ENCODE measurements around the gene CAND2. TPM values are rescaled to one million over a fixed set of nuclear protein-coding genes. Genes with fewer than 3 reads are reported as not detected.

CAND2 gene
- total and polyA plus RNA-seq, 2 of the 8 experiments (the other 6 are each of a cell fraction or from before 2014, with no cell fraction given) = 8.7 TPM

- H2BK12ac ChIP-seq (ENCODE audit: low read depth, low read length) = no peak overlapping the region
- H3K14ac ChIP-seq (ENCODE audit: insufficient read length) = no peak overlapping the region
- H4K5ac ChIP-seq (ENCODE audit: insufficient read length, low read depth, low read length) = no peak overlapping the region
- 80% methylated on average over 13 of the region's 13 CpGs; no CpG with 5 or more reads in 1 of the 2 experiments for WGBS, 2 experiments (ENCODE audit: extremely low coverage in 1 of 2, insufficient coverage in 1 of 2, insufficient read length in 1 of 2, insufficient replicate concordance in 2 of 2, low coverage in 1 of 2, low lambda C conversion rate in 2 of 2, missing lambda C conversion rate in 1 of 2)
- POLR2A ChIA-PET (ENCODE audit: partially characterized antibody) = interaction anchor here (0.7 to 28.5 kb wide), 32 partner anchors 1 to 290 kb away, joined by 3 to 661 read pairs (median 4); partner anchors contain the start of genes CAND2, RPL32 and TMEM40
- H4K20me1 ChIP-seq (replicated peaks in 1 of 2; ENCODE audit: control insufficient read depth in 1 of 2, insufficient read depth in 2 of 2, low read length in 2 of 2) = peaks cover 18 to 34% of the 10 kb centered on the region in 2 experiments
- H3K79me1 ChIP-seq (ENCODE audit: low read depth, low read length) = peaks cover 9% of the 10 kb centered on the region
- H3K56ac ChIP-seq (replicated peaks; ENCODE audit: insufficient read length, low read depth, low read length) = no peak overlapping the region
- no peak overlapping the region for H2AFZ ChIP-seq (ENCODE audit: low read length)
- H2BK20ac ChIP-seq (ENCODE audit: low read length) = no peak overlapping the region
- H3K23me2 ChIP-seq (ENCODE audit: low read depth, low read length) = no peaks in the 10 kb centered on the region; the same call in 1 of the 2 replicates
- no peak overlapping the region for H3K4me3 ChIP-seq (ENCODE audit: extremely low read depth in 1 of 4, insufficient read depth in 2 of 4, low read depth in 3 of 4, low read length in 4 of 4)
- no peak overlapping the region for H3K23ac ChIP-seq (ENCODE audit: insufficient read length)
- H3K9ac ChIP-seq (replicated peaks in 1 of 4; ENCODE audit: extremely low read depth in 1 of 4, low read depth in 3 of 4, low read length in 3 of 4) = peak overlapping the region in 2 of 4 experiments; percentile 17 to 20; a peak in 1 of 7 replicates
- CTCF ChIA-PET (ENCODE audit: partially characterized antibody) = interaction anchor here (0.8 to 6.5 kb wide), 12 partner anchors 8 to 75 kb away, joined by 3 to 83 read pairs (median 5); partner anchors contain the start of gene RPL32
- H2BK15ac ChIP-seq (ENCODE audit: low read length) = no peak overlapping the region
- H3K79me2 ChIP-seq (ENCODE audit: control insufficient read depth in 1 of 2, insufficient read depth in 2 of 2, low read length in 2 of 2) = peaks cover 1 to 29% of the 10 kb centered on the region in 2 experiments
- H2BK120ac ChIP-seq (replicated peaks; ENCODE audit: low read depth, low read length) = no peak overlapping the region
- H2AK5ac ChIP-seq (ENCODE audit: low read depth, low read length) = no peak overlapping the region
- H2BK5ac ChIP-seq (ENCODE audit: low read depth, low read length) = peak overlapping the region; percentile 44; the same call in 1 of the 2 replicates
- no peak overlapping the region for H3K4ac ChIP-seq (replicated peaks; ENCODE audit: insufficient read length, low read depth, low read length)
- H4K91ac ChIP-seq (replicated peaks; ENCODE audit: insufficient read length, low read length) = no peak overlapping the region
- no peaks in the 10 kb centered on the region for H3K27me3 ChIP-seq (replicated peaks in 1 of 4; ENCODE audit: control insufficient read depth in 3 of 4, extremely low read depth in 1 of 4, insufficient read depth in 3 of 4, low read length in 3 of 4)
- H3K4me2 ChIP-seq (ENCODE audit: insufficient read depth in 1 of 2, low read depth in 2 of 2, low read length in 2 of 2) = peak overlapping the region in 1 of 2 experiments; percentile 27; a peak in 1 of 4 replicates
- no peak for DNase-seq (ENCODE audit: low read depth in 1 of 2, low spot score in 2 of 2)
- H3K9me3 ChIP-seq (ENCODE audit: insufficient read depth in 2 of 2, low read depth in 1 of 2, low read length in 1 of 2) = no peaks in the 10 kb centered on the region
- peaks cover 52 to 76% (median 60%) of the 10 kb centered on the region in 4 experiments for H3K36me3 ChIP-seq (ENCODE audit: control insufficient read depth in 2 of 4, insufficient read depth in 4 of 4, low read length in 3 of 4)
- 0 out of 2 replicates have a peak overlapping the region, but pooled peaks have one; percentile 24 for H3K18ac ChIP-seq (ENCODE audit: extremely low read depth, low read length)
- H4K8ac ChIP-seq (ENCODE audit: extremely low read depth, insufficient read depth, low read length) = no peak overlapping the region
- peak overlapping the region; percentile 21 for H3K27ac ChIP-seq (ENCODE audit: low read depth, low read length)
- FAIRE-seq = no peak
- peaks cover 3 to 13% (median 6%) of the 10 kb centered on the region in 4 experiments; a peak in 6 of 7 replicates for H3K4me1 ChIP-seq (replicated peaks in 1 of 4; ENCODE audit: control insufficient read depth in 3 of 4, insufficient read depth in 4 of 4, low read length in 3 of 4)
- no peak for TF ChIP-seq RNF2 (IDR thresholded peaks at IDR 0.05; ENCODE audit: borderline replicate concordance, low read depth, low read length, missing control alignments, poor library complexity, severe bottlenecking)
- TF ChIP-seq POU5F1 (IDR thresholded peaks at IDR 0.05; ENCODE audit: low read depth, low read length) = no peak
- TF ChIP-seq RAD21 (IDR thresholded peaks at IDR 0.05 in 1 of 2, conservative IDR thresholded peaks at IDR 0.05 in 1 of 2; ENCODE audit: low read depth in 2 of 2, low read length in 2 of 2) = no peak
- peak in 1 of 2 experiments; percentile 97; a peak in 2 of 3 replicates for TF ChIP-seq POLR2A (IDR thresholded peaks at IDR 0.05; ENCODE audit: control extremely low read depth in 1 of 2, low read depth in 2 of 2, low read length in 2 of 2)
- no peak for TF ChIP-seq TBP (IDR thresholded peaks at IDR 0.05; ENCODE audit: low read depth, low read length)
- TF ChIP-seq BRCA1 (IDR thresholded peaks at IDR 0.05; ENCODE audit: low read depth, low read length) = no peak
- no peak for TF ChIP-seq CTCF (IDR thresholded peaks at IDR 0.05; ENCODE audit: control extremely low read depth in 1 of 3, insufficient read depth in 1 of 3, low read depth in 1 of 3, low read length in 3 of 3)
Observed at GRCh38 chr3:12833222-12834161, 37.0 kb downstream of the CAND2 start.

Data from H1 (cell line).